NOMO-1 treated with DMSO at 0.1 percent for 48 hours (cell line): ENCODE results near the gene ZBTB7C.

Source experiments
- DNase-seq: peaks from one replicate; lab custom pipeline; 2025; ENCODE audit not compliant: unreplicated experiment; lab: John Stamatoyannopoulos, UW

The ZBTB7C gene

DNA sequence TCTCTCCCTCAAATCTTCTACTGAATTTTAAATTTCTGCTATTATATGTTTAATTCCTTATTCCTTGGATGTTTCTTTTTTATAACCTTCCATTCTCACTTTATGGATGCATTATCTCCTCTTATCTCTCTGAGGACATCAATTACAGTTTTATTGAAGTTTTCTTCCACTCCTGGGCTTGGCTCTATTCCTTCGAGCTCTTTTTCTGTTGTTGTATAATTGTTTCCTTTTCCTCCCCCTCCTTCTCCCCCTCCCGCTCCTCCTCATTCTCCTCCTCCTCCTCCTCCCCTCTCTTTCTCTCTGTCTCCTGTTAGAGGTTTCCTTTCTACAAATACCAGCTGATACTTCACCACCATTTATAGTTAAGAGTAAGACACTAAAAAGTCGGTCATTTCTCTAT lies 209.8 kb downstream of the ZBTB7C start:
- DNase-seq, result no peak

DNA sequence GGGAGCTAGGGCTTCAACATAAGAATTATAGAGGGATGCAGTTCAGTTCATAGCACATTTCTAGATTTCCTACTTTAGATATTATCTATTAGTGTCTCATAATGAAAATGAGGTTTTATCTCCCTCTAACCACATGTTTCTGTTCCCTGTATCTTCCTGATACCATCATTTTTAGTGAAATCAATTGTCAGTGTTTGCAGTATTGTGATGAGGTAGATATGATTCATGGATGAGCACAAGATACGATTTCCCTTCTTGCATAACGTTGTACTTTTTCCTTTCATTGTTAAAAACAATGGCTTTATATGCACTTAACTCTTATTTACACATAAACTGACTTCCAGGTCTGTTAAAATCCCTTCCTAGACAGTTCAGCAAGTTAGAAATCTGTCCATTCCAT lies 211.4 kb downstream of the ZBTB7C start:
- no peak for DNase-seq

DNA sequence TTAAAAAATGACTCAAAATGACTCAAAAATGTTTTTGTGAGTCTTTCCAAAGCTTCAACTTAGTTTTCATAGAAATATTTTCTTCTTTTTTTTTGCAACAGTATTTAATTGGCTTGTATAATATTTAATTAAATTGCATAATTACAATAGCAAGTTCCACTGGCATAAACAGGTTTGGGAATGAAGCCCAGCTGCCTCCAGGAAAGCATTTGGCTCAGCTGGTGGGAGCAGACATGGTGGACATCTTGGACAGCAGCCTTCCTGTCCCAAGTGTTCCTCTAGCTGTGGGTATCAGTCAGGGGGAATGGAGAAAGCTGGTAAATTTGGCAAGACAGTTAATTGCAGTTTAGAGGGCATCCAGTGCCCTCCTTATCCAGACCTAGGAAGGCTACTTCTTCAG lies 213.4 kb downstream of the ZBTB7C start:
- DNase-seq, result no peak

DNA sequence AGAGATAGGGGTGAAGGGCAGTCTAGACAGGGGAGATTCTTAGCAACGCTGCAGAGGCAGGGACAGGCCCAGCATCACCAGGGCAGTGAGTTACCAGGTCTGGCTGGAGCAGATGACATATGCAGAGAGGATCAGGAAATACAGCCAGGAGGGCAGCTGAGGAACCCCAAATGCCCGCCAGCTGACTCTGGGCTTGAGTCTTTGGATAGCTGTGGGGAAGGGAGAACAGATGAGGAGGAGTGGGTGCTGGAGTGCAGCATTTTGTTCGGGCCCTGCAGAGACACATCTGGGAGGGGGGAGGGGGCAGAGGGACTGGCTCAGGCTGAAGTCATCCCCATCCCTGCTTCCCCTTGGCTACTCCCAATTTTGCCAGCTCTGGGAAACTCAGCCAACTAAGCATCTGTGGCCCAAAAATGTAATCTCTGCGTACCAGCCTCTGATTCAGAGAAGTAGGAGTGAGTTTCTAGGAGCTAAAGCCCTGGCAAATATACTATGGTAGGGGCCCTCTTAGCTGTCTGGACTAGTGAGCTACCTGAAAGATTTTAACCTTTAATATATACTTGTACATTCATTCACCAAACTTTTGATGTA lies 214.5 kb downstream of the ZBTB7C start:
- DNase-seq, result no peak

DNA sequence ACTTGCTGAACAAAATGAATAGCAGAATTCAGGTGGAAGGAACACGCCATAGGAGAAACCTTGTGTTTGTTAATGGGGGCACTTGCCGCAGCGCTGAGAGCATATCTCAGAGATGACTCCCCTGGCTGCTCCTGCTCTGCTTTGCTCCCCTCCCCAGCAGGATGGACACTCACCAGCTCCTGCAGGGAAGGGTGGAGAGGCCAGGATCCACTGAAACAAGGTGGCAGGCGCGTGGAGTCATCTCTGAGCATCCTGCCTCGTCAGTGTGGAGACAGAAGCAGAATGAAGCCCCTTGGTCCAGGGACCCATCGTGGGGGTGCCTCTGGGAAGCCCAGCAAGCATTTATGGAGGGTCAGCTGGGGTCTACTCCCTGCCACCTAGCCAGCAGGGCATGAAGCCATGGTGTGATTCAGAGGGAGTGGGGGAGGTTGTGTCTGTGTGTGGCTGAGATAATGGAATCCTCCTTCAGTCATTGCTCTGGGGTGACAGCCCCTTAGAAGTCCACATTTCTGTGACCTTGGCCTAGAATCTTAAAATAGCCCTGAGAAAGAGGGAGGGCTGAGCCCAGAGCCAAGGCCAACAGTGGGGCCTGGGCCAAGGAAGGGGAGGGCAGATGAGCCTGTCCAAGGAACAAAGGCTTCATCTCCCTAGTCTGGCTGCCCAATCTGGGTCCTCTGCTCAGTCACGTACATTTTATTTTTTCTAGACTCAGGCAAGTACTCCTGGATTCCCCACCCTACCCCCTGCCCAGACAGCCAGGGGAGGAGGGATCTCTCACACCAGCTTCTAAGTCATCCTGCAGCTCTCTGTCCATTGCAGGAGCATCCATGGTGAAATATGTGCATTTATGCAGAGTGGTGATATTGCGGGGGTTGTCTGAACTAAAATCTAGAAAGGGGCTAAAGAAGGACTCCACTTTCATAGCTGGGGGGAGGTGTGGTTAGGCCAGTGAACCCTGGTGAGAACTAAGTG lies 215.4 kb downstream of the ZBTB7C start:
- DNase-seq, result no peak

DNA sequence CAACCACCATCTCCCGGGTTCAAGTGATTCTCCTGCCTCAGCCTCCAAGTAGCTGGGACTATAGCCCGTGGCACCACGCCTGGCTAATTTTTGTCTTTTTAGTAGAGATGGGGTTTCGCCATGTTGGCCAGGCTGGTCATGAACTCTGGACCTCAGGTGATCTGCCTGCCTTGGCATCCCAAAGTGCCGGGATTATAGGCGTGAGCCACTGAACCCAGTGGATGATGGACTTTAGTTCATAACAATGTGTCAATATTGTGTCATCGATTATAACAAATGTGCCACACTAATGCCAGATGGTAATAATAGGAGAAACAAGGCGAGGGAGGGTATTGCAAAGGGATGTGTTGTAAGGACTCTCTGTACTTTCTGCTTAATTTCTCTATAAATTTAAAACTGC lies 216.6 kb downstream of the ZBTB7C start:
- DNase-seq, result no peak

DNA sequence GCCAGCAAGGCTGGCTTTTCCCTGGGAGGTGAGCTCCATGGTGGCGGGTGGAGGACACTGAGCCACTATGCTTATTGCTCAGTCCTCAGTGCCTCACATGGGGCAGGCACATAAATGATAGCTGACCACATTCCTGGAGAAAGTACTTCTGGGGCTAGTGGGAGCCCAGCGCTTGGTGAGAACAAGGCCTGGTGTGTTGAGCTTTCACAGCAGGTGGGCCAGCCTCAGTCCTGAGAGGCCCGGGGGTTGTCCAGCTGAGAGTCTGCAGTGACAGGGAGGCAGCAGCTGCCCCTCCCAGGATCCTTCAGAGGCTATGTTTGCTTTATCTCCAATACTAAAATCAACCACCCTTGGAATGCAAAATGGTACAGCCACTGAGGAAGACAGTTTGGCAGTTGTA lies 217.7 kb downstream of the ZBTB7C start:
- no peak for DNase-seq

DNA sequence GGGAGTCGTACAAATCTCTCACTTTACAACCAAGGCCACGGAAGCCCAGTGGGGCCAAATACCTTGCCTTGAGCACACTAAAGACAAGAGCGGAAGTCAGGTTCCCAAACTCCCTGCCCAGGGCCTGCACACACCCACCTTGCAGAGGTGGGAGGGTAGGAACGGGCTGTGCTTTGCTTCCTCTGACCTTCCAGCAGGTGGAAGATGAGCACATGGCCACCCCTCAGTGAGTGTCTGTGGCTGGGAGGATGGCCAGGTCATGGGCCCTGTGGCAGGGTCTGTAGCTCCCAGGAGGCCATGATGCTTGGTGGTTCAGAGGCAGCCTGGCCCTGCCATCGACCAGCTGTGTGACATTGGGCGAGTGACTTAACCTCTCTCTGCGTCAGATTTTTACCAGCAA lies 218.2 kb downstream of the ZBTB7C start:
- DNase-seq, result no peak

DNA sequence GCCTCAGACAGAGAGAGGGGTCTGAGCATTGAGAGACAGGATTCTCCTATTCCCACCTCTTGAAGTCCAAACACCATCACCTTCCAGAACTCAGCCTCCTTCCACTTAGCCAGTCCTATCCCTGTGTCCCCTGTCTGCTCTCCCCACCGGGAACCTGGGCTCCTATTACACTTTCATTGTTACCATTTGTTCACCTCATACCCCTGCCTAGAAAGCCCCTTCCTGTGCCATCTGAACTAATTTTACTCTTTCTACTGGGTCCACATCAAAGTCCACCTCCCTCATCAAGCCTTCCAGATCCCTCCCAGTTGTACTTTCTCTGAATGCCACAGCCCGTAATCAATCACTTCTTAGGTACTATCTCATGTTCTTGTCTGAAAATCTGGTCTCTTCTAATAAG lies 220.6 kb downstream of the ZBTB7C start:
- no peak for DNase-seq

DNA sequence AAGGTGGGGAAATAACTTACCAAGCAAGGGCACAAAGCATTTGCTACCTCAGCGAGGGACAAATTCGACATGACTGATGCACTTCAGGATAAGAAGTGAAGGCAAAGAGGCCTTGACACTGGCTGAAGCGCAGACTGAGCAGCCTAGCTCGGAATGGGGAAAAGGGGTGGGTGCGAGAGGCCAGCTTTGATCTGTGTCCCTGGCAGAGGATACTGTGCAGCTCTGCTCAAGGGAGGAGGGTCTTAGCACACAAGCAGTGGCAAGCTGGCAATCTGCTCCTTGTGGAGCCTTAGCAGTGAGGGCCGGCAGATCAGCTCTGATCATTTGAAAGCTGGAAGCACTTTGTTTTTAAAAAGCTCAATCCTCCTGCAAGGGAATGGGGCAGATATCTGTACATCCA lies 222.3 kb downstream of the ZBTB7C start:
- DNase-seq, result no peak

DNA sequence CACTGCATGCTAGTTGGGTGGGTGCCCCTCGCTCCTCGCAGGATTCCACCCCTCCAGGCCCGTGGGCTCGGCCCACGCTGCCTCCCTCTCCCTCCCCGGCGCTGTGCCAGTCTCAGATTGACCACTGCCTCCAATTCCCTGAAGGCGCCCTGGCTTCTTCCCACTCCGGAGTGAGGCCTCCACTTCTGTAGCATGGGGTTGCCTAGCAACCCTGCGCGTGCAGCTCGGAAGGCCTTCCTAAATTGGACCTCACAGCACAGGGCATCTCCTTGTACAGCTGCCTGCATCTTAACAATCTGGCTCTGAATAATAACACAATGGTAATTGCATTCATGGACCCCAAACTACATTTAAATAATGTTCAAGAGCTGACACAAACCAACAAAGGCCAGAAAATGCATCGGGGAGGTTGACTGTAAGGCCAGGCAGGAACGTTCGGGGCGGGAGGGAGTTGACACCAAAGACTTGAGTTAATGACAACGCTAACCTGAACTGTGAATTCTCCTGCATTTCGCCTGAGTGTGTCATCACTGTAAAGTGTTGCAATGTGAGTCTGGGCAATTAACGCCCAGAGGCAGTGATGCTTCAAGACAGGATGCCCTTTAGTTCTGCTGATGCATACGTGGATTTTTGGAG lies 222.9 kb downstream of the ZBTB7C start:
- DNase-seq, result no peak

DNA sequence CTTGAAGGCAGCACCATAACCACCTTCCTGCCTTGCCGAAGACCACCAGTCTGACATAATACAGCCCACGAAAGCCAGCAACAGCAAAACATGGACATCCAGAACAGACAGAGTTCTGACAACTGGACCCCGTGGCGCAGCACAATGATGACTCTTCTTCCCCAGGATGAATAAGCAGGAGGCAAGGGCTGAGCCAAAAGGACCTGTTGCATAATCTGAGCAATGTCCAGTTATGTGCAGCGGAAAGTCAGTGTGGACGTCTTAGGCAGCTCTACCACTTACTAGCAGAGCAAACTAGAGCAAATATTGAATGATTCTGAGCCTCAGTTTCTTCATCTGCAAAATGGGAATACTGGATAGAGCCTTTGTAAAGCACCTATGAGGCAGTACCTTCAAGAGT lies 225.1 kb downstream of the ZBTB7C start:
- DNase-seq, result no peak

DNA sequence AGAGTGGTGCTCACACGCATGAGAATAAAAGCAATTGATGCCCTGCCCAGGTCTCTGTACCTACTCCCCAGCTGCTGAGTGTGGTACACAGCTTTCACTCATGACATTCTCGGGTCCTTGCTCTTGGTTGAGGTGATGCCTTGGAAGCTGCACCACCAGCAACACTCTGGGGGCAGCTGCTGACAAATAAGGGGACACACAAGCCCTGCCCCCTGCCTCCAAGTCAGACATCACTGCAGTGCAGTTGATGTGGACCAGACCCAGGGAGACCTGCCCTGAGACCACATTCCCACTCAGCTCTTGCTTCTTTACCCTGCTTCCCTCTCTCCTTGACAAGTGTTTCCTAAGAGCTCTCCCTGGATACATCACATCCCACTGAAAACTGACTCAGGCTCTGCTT lies 225.6 kb downstream of the ZBTB7C start:
- no peak for DNase-seq

DNA sequence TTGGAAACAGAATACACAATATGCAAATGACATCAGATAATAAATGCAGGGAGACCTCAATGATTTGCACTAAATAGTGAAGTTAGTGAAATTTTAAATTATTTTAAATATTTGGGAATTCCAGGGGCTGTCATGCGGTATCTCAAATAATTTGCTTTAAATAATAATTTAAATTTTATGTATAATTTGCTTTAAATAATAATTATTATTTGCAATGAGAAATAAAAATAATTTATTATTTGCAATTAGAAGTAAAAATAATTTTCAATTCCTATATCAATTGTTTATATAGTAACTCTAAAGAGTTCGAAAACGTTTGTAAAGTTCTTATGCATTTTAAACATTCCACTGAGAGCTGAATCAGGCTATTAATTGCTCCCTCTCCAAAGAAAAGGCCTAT lies 226.4 kb downstream of the ZBTB7C start:
- no peak for DNase-seq

DNA sequence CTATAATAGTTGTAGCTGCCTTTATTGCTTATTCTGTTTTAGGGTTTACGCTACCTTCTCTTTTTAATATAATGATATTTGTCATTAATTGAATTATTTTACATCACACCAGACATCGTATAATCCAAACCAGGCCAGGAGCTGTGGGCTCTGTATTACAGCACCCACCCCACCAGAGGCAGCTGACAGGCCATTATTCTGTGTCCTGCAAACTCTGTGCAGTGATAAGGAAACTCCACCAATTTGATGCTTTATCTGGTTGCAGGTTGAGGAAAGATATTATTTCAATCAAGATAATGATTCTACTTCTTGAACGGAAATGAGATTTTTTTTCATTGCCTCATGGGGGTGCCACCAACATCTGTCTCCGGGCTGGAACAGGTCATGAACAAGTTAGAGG lies 227.3 kb downstream of the ZBTB7C start:
- DNase-seq, result no peak

DNA sequence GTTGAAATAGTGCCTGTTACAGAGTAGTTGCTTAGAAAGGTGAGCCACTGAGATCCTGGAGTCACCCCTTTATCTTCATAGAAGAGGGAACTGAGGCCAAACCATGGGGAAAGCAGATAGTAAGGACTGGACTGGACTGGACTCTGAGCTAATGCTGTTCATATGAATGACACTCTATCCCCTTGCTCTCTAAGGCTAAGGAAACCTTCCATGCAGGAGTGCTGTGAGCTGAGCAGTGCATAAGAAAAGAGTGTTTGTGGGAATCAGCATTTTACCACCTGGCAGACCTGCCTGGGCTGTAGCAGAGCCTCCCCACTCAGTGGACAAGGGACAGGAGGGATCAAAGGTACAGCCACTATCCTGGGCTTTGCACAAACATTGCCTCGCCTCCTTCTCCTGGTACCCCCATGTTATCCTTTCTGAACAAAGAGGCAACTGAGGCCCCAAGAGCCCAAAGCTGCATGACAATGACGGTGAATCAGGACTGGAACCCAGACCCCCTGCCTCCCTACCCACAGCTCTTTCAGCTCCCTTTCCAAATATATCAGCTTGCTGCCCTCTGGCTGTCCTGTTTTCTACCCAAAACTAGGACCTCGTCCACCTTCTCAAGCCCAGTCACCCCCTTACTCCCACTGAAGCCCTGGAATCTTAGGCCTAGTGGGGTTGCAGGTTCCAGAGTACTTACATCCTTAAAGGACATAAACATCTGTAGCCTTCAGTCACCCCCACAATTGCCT lies 227.9 kb downstream of the ZBTB7C start:
- DNase-seq, result no peak

DNA sequence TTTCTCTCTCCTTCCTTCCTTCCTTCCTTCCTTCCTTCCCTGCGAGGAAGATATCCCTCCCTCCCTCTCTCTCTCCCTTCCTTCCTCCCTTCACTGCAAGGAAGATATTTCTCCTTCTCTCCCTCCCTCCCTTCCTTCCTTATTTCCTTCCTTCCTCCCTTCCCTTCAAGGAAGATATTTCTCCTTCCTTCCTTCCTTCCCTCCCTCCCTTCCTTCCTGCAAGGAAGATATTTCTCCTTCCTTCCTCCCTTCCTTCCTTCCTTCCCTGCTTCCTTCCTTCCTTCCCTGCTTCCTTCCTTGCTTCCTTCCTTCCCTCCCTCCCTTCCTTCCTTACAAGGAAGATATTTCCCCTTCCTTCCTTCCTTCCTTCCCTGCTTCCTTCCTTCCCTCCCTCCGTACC lies 229.5 kb downstream of the ZBTB7C start:
- no peak for DNase-seq

DNA sequence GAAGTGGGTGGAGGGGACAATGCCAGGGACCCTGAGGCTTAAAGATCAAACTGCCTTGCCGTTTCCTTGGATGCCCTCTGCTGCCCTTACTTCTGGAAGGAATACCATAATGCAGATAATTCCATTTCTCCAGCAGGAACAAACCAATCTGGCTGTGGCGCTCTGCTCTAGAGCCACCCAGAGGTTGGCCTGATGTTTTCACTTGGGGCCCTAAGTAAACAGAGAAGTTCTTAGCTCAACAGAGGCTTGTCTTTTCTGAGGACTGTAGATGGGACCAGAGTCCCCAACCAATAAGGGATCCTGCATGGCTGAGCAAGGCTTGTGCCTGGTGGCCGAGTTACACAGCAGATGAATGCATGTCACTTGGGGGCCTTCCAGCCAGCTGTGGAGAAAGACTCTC lies 230.2 kb downstream of the ZBTB7C start:
- no peak for DNase-seq

DNA sequence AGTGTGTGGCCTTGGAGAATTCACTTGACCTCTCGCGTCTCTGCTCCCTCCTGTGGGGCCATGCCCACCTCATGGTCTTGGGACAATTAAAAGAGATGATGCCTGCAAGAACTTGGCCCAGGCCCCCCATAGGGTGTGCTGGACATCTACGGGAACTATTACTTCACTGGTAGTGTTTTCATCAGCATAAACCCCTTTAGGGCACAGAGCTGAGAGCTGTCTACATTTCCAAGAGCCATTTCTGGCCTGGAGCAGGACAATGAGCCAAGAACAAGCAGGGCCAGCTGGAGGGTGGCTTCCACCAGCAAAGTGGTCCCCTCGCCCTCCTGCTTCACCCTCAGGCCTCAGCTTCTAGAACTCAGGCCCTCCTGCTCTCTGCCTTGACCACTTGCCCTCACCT lies 232.3 kb downstream of the ZBTB7C start:
- DNase-seq, result no peak

DNA sequence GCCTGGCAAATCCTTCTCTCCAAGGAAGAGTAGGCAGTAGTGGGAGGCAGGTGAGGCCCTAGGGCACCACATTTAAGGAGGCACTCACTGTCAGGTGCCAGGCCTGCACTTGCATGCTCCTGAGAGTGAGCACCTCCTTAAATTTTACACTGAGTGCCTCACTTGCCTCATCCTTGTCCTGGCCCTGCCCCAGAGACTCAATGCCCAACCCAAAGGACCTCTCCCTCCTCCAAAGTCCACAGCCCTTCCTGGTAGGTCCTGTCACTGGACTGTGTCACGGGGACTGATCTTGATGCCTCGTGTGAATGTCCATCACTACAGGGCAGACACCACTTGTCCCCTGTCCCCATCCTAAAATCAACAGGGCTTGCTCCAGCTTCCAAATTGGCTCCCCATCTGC lies 235.6 kb downstream of the ZBTB7C start:
- no peak for DNase-seq

DNA sequence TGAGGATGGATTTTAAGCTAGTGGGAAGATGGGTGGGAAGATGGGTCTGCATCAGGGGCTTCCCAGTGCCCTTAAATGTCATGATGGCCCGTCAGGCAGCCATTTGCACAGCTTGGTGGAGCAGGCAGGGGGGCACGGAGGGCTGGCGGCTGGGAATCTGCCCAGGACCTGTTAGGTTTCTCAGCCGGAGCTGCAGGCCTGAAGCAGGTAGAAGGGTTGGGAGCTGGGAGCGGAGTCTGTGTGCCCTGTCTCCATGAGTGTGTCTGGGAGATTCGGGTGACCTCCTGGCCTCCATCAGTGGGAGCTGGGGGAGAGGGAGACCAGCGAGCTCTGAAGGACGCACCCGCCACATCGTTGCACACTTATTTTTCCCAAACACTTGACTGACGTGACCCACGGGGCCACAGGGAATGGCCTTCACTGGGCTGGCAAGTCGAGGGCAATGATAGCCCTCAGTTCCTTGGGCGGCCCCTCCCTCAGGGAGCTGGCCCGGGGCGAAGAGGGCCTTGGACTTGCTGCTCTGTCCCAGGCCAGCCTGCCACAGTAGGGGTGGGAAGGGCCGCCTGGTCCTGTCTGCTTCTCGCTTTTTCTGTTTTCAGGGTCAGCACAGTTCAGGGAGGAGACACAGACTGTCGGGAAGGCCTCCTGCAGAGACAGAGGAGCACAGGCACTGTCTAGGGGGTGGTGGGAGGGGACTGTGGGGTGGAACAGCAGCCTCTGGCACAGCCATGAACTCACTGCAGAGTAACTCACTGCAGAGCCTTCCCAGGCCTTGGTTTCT lies 236.8 kb downstream of the ZBTB7C start:
- no peak for DNase-seq
